ENCODE measurements around the gene KYNU.

The KYNU gene

DNA sequence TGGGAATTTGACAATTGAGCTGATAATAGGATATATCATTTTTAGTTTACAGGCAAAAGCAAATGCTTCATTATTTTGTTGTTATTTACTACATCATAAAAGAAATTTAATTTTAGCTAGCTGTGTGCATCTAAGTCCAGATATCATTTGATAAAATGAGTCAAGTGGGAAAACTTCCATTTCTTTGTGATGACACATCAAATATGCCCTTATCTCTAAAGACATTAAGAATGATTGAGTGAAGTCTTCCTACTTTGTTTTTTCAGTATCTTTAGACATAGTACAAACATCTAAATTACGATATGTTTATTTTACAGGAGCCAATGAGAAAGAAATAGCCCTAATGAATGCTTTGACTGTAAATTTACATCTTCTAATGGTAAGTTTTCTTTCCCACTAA is 77.0 kb downstream of the KYNU start:
- no peak overlapping the region for H3K4me3 ChIP-seq (ENCODE audit: low read depth, low read length)
- H3K4me1 ChIP-seq (ENCODE audit: control insufficient read depth, insufficient read depth, low read length) = peaks cover 20% of the 10 kb centered on the region; the same call in 1 of the 2 replicates
- no peaks in the 10 kb centered on the region for H3K9me3 ChIP-seq (ENCODE audit: control insufficient read depth, insufficient read depth, low read depth, low read length)
- ChIA-PET POLR2A (no interaction called here), CTCF (no interaction called here)
- no peaks in the 10 kb centered on the region for H3K36me3 ChIP-seq (ENCODE audit: control insufficient read depth in 2 of 2, insufficient read depth in 1 of 2, low read length in 2 of 2)
- TF ChIP-seq MZF1 (tag by site-specific recombination; IDR thresholded peaks at IDR 0.05; ENCODE audit: borderline replicate concordance) = no peak
- TF ChIP-seq, protein P1, sequence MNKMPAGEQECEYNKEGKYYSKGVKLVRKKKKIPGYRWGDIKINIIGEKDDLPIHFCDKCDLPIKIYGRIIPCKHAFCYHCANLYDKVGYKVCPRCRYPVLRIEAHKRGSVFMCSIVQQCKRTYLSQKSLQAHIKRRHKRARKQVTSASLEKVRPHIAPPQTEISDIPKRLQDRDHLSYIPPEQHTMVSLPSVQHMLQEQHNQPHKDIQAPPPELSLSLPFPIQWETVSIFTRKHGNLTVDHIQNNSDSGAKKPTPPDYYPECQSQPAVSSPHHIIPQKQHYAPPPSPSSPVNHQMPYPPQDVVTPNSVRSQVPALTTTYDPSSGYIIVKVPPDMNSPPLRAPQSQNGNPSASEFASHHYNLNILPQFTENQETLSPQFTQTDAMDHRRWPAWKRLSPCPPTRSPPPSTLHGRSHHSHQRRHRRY (tag by site-specific recombination; IDR thresholded peaks at IDR 0.05) = no peak
- TF ChIP-seq PRDM1 (tag by site-specific recombination; IDR thresholded peaks at IDR 0.05) = no peak
- TF ChIP-seq ZSCAN16 (tag by site-specific recombination; IDR thresholded peaks at IDR 0.05) = no peak
- no peak for TF ChIP-seq ZNF621 (tag by site-specific recombination; IDR thresholded peaks at IDR 0.05)
- no peak for TF ChIP-seq ZNF580 (tag by site-specific recombination; IDR thresholded peaks at IDR 0.05)
- no peak for TF ChIP-seq ZNF133 (tag by site-specific recombination; IDR thresholded peaks at IDR 0.05)
- no peak for TF ChIP-seq ZNF548 (tag by site-specific recombination; IDR thresholded peaks at IDR 0.05)
- TF ChIP-seq ZNF521 (tag by site-specific recombination; IDR thresholded peaks at IDR 0.05) = no peak
- TF ChIP-seq, protein P2, sequence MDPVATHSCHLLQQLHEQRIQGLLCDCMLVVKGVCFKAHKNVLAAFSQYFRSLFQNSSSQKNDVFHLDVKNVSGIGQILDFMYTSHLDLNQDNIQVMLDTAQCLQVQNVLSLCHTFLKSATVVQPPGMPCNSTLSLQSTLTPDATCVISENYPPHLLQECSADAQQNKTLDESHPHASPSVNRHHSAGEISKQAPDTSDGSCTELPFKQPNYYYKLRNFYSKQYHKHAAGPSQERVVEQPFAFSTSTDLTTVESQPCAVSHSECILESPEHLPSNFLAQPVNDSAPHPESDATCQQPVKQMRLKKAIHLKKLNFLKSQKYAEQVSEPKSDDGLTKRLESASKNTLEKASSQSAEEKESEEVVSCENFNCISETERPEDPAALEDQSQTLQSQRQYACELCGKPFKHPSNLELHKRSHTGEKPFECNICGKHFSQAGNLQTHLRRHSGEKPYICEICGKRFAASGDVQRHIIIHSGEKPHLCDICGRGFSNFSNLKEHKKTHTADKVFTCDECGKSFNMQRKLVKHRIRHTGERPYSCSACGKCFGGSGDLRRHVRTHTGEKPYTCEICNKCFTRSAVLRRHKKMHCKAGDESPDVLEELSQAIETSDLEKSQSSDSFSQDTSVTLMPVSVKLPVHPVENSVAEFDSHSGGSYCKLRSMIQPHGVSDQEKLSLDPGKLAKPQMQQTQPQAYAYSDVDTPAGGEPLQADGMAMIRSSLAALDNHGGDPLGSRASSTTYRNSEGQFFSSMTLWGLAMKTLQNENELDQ (tag by site-specific recombination; IDR thresholded peaks at IDR 0.05; ENCODE audit: low read depth) = no peak
- no peak for TF ChIP-seq ZNF366 (tag by site-specific recombination; conservative IDR thresholded peaks at IDR 0.05)
- TF ChIP-seq ZNF529 (tag by site-specific recombination; IDR thresholded peaks at IDR 0.05; ENCODE audit: insufficient replicate concordance) = no peak
- no peak for TF ChIP-seq ZNF248 (tag by site-specific recombination; IDR thresholded peaks at IDR 0.05)
- no peak for TF ChIP-seq TSHZ1 (tag by site-specific recombination; IDR thresholded peaks at IDR 0.05; ENCODE audit: borderline replicate concordance)
- no peak for TF ChIP-seq ZSCAN30 (tag by site-specific recombination; IDR thresholded peaks at IDR 0.05)
- no peak for TF ChIP-seq ZNF223 (tag by site-specific recombination; IDR thresholded peaks at IDR 0.05)
- TF ChIP-seq ZNF121 (tag by site-specific recombination; IDR thresholded peaks at IDR 0.05) = no peak
- no peak for TF ChIP-seq ZNF26 (tag by site-specific recombination; IDR thresholded peaks at IDR 0.05)
- no peak overlapping the region for H3K27ac ChIP-seq (ENCODE audit: extremely low read depth, low read depth, low read length)

Measured in HEK293 (cell line).